DOHH2 (cell line): Measurements from ENCODE around the gene WDR31.
"Not testable (repeated sequence)": the region's sequence is repeated elsewhere in the genome, so short reads cannot be mapped to it uniquely, and the experiment has no call there.

Source experiments
- H3F3A ChIP-seq: fragments of 200-600 bp; sonication (generic), shearing (Covaris generic); 2 replicates; pipeline ENCODE4 v1.6.0; 2016; ENCODE audit warnings: antibody characterized with exemption, mild to moderate bottlenecking; ENCODE audit not compliant: control insufficient read depth, insufficient read depth
- H3K27ac ChIP-seq: fragments of 200-600 bp; sonication (generic); 2 replicates; pipeline ENCODE4 v1.5.1; 2014; ENCODE audit warnings: low read depth, mild to moderate bottlenecking, low read length, moderate library complexity
- H3K27me3 ChIP-seq: fragments of 200-600 bp; sonication (generic); 2 replicates; pipeline ENCODE4 v1.6.1; 2014; ENCODE audit warnings: mild to moderate bottlenecking, low read length, mixed read lengths; ENCODE audit not compliant: control insufficient read depth
- H3K36me3 ChIP-seq: fragments of 200-600 bp; sonication (generic); 2 replicates; pipeline ENCODE4 v1.6.1; 2014; ENCODE audit warnings: mild to moderate bottlenecking, low read length, moderate library complexity, mixed read lengths; ENCODE audit not compliant: control insufficient read depth
- H3K4me1 ChIP-seq: fragments of 200-600 bp; sonication (generic); 2 replicates; pipeline ENCODE4 v1.6.1; 2014; ENCODE audit warnings: mild to moderate bottlenecking, low read length, mixed read lengths; ENCODE audit not compliant: control insufficient read depth
- H3K4me2 ChIP-seq: fragments of 200-600 bp; sonication (generic); 2 replicates; pipeline ENCODE4 v1.6.0; 2014; ENCODE audit warnings: mild to moderate bottlenecking, low read length, moderate library complexity
- H3K4me3 ChIP-seq: fragments of 200-600 bp; sonication (generic); 2 replicates; pipeline ENCODE4 v1.5.1; 2014; ENCODE audit warnings: mild to moderate bottlenecking, low read length, mixed read lengths
- H3K79me2 ChIP-seq: fragments of 200-600 bp; sonication (generic); 2 replicates; pipeline ENCODE4 v1.6.1; 2014; ENCODE audit warnings: mild to moderate bottlenecking, low read length, mixed read lengths; ENCODE audit not compliant: control insufficient read depth
- H3K9me2 ChIP-seq: fragments of 200-600 bp; sonication (generic); replicated peaks from 2 replicates; pipeline ENCODE4 v1.6.1; 2014; ENCODE audit warnings: mild to moderate bottlenecking, low read length, mixed read lengths; ENCODE audit not compliant: control insufficient read depth
- H3K9me3 ChIP-seq: fragments of 200-600 bp; sonication (generic); 2 replicates; pipeline ENCODE4 v1.6.1; 2014; ENCODE audit warnings: antibody characterized with exemption, low read length, mixed read lengths; ENCODE audit not compliant: control insufficient read depth, insufficient read depth
- H4K20me1 ChIP-seq: fragments of 200-600 bp; sonication (generic); 2 replicates; pipeline ENCODE4 v1.6.0; 2014; ENCODE audit warnings: low read depth, mild to moderate bottlenecking, antibody characterized with exemption, low read length, moderate library complexity; ENCODE audit not compliant: control insufficient read depth, insufficient read depth
- CTCF ChIP-seq: fragments of 200-600 bp; sonication (generic); IDR thresholded peaks from one replicate; pipeline ENCODE4 v1.5.1; 2014; ENCODE audit warnings: antibody characterized with exemption, mild to moderate bottlenecking, low read depth, low read length; ENCODE audit not compliant: poor library complexity, severe bottlenecking
- EZH2phosphoT487 ChIP-seq: fragments of 200-600 bp; sonication (generic); IDR thresholded peaks from 2 replicates; pipeline ENCODE4 v1.6.1; 2017; ENCODE audit warnings: borderline replicate concordance, mild to moderate bottlenecking, antibody characterized with exemption, low read length, moderate library complexity, mixed read lengths

The WDR31 gene

GRCh38 chr9:113368982-113369854, 29.1 kb upstream of the WDR31 start:
- Histone ChIP-seq H3K4me3 (no peak overlapping the region), H3K27ac (no peak overlapping the region), H3F3A (no peaks in the 10 kb centered on the region), H3K9me2 (no peaks in the 10 kb centered on the region), H4K20me1 (no peaks in the 10 kb centered on the region), H3K79me2 (no peaks in the 10 kb centered on the region), H3K4me2 (no peak overlapping the region), H3K36me3 (peaks cover 17% of the 10 kb centered on the region), H3K4me1 (no peaks in the 10 kb centered on the region), H3K9me3 (no peaks in the 10 kb centered on the region), H3K27me3 (no peaks in the 10 kb centered on the region)
- TF ChIP-seq CTCF (no peak), EZH2phosphoT487 (no peak)

GRCh38 chr9:113368348-113368981, 28.4 kb upstream of the WDR31 start:
- Histone ChIP-seq H3F3A (no peaks in the 10 kb centered on the region), H3K27ac (no peak overlapping the region)
- TF ChIP-seq CTCF = no peak
- TF ChIP-seq EZH2phosphoT487 = no peak

GRCh38 chr9:113365652-113366051, 25.6 kb upstream of the WDR31 start:
- not testable (repeated sequence) for H3K4me3 ChIP-seq, H4K20me1 ChIP-seq, H3K36me3 ChIP-seq, H3K9me2 ChIP-seq, H3K79me2 ChIP-seq, H3K27me3 ChIP-seq, H3K4me1 ChIP-seq, H3K4me2 ChIP-seq, H3K9me3 ChIP-seq, H3K27ac ChIP-seq, H3F3A ChIP-seq

More at GRCh38 chr9:113368348-113368981, 28.4 kb upstream of the WDR31 start:
- Histone ChIP-seq H3K36me3 (peaks cover 10% of the 10 kb centered on the region), H3K79me2 (no peaks in the 10 kb centered on the region), H4K20me1 (no peaks in the 10 kb centered on the region), H3K4me2 (no peak overlapping the region), H3K4me1 (no peaks in the 10 kb centered on the region), H3K9me2 (no peaks in the 10 kb centered on the region), H3K9me3 (no peaks in the 10 kb centered on the region), H3K27me3 (no peaks in the 10 kb centered on the region), H3K4me3 (no peak overlapping the region)

- no peaks in the 10 kb centered on the region for H3K36me3 ChIP-seq
Measured at GRCh38 chr9:113364951-113365350, 24.9 kb upstream of the WDR31 start.

More at GRCh38 chr9:113364951-113365350, 24.9 kb upstream of the WDR31 start:
- Histone ChIP-seq H3K4me3 (no peak overlapping the region), H3F3A (no peaks in the 10 kb centered on the region), H3K4me1 (no peaks in the 10 kb centered on the region), H3K79me2 (no peaks in the 10 kb centered on the region), H3K9me2 (no peaks in the 10 kb centered on the region), H3K27me3 (peaks cover 5% of the 10 kb centered on the region), H3K27ac (no peak overlapping the region), H3K9me3 (no peaks in the 10 kb centered on the region), H3K4me2 (no peak overlapping the region), H4K20me1 (no peaks in the 10 kb centered on the region)
- TF ChIP-seq EZH2phosphoT487 = no peak
- TF ChIP-seq CTCF = no peak
